MM.1S (cell line): ENCODE data around the gene SMOC1.

ENCODE experiments used
- EZH2 ChIP-seq: fragments of 300-600 bp; sonication (generic); optimal IDR thresholded peaks from 2 replicates; pipeline ENCODE3; 2017; ENCODE audit warnings: low read depth, mild to moderate bottlenecking, antibody characterized with exemption, low read length, mixed read lengths
- EZH2phosphoT487 ChIP-seq: fragments of 300-600 bp; sonication (generic); IDR thresholded peaks from 2 replicates; pipeline ENCODE4 v1.6.1; 2018; ENCODE audit warnings: antibody characterized with exemption, low read length
- TF ChIP-seq, protein P1 (sequence below): fragments of 300-600 bp; sonication (generic); IDR thresholded peaks from 2 replicates; pipeline ENCODE4 v1.5.1; 2016; ENCODE audit warnings: antibody characterized with exemption, low read length, mixed read lengths

DNA sequence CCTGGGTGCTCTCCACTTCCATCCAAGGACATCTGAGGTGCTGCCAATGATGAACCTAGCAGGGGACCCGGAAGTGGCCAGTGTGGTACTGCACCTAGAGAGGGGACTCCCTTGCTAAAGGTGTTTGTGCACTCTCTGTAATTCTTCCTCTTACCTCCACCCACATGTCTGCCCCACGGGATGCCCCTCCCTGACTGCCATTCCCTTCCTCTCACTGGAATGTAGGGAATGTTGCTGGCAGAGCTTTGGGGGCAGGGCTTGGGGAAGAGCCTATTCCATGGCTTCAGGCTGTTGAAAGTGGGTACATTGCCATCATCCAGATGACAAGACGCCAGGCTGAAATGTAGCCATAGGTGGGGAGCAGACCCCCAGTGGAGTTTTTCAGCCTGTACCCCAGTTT, 153.2 kb downstream of the SMOC1 start:
- TF ChIP-seq, protein P1, sequence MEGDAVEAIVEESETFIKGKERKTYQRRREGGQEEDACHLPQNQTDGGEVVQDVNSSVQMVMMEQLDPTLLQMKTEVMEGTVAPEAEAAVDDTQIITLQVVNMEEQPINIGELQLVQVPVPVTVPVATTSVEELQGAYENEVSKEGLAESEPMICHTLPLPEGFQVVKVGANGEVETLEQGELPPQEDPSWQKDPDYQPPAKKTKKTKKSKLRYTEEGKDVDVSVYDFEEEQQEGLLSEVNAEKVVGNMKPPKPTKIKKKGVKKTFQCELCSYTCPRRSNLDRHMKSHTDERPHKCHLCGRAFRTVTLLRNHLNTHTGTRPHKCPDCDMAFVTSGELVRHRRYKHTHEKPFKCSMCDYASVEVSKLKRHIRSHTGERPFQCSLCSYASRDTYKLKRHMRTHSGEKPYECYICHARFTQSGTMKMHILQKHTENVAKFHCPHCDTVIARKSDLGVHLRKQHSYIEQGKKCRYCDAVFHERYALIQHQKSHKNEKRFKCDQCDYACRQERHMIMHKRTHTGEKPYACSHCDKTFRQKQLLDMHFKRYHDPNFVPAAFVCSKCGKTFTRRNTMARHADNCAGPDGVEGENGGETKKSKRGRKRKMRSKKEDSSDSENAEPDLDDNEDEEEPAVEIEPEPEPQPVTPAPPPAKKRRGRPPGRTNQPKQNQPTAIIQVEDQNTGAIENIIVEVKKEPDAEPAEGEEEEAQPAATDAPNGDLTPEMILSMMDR: no peak
- no peak for TF ChIP-seq EZH2
- TF ChIP-seq EZH2phosphoT487: no peak
